GM12892 (cell line): Measurements from ENCODE around the gene NFASC.

Experiments used
- DNase-seq: peaks from one replicate; pipeline ENCODE4 v3.0.0; 2011; ENCODE audit not compliant: insufficient read length
- FAIRE-seq: peaks from 2 replicates; lab custom pipeline; 2011; peaks lifted over from hg19 to GRCh38; lab: Jason Lieb, UNC
- POLR2A ChIP-seq: IDR thresholded peaks from 2 replicates; pipeline ENCODE4 v1.6.1; 2011; ENCODE audit warnings: low read depth, low read length, control low read depth
- POLR2AphosphoS5 ChIP-seq: IDR thresholded peaks from 2 replicates; pipeline ENCODE4 v1.6.1; 2011; ENCODE audit warnings: low read depth, low read length, control low read depth
- TAF1 ChIP-seq: IDR thresholded peaks from 2 replicates; pipeline ENCODE4 v1.6.1; 2011; ENCODE audit warnings: low read depth, mild to moderate bottlenecking, control low read depth, low read length, borderline replicate concordance

NFASC gene

DNA sequence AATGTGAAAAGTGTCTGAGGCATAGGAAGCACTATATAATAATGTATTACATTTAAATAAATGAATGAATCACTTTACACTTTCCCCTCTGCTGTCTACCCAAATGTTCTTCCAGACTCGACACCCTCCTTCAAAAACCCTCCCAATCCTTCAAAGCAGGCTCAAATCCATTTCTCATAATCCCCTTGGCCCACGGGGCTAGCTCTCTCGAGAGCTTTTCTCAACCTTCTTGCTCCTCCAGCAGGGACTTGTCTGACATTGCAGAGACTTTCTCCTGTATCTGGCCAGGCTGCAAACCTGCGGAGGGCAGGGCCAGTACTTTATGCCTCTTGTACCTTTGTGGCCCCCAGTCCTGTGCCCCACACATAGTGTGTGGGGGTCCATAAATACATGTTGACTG is 158.3 kb downstream of the NFASC start:
- no peak for TF ChIP-seq TAF1
- no peak for TF ChIP-seq POLR2AphosphoS5
- no peak for TF ChIP-seq POLR2A
- no peak for FAIRE-seq
- no peak for DNase-seq

DNA sequence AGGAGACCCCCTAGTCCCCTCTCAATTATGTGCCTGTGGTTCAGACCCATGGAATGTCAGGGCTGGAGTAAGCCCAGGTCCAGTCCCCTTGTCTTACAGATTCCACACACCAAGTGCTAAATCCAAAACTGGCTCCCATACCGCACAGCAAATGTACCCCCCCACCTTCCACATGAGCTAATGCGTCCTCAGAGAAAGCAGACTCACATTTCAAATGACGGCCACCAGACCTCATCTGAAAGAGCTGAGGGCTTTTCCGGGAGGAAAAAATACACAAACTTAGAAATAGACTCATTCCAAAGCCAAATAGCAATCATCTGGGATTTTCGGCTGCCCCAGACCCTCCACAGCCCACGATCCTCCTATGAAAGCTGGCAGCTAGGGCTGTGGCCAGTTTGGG is 159.6 kb downstream of the NFASC start:
- TF ChIP-seq POLR2A (no peak), POLR2AphosphoS5 (no peak), TAF1 (no peak)
- no peak for FAIRE-seq

DNA sequence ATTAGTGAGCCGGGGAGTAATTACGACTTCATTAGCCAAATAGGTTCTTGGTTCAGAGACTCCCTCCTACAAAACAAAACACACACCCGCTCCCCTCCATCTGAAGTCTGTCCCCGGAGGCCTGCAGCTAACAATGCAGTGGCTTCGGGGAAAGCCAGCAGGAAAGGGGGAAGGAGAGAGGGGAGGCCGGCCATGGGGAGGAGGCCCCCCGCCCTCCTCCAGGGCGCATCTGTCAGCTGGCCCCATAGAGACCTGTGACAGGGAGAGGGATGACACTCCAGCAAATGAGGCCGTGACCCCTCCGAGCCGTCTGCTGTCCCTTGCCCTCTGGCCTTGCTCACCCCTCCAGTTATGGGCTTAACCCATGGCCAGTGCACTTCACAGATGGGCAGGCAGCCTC is 160.2 kb downstream of the NFASC start:
- DNase-seq, result no peak
- no peak for TF ChIP-seq POLR2A
- no peak for TF ChIP-seq POLR2AphosphoS5
- TF ChIP-seq TAF1, result no peak
- no peak for FAIRE-seq

More for the DNA sequence above, 159.6 kb downstream of the NFASC start:
- DNase-seq, result no peak

DNA sequence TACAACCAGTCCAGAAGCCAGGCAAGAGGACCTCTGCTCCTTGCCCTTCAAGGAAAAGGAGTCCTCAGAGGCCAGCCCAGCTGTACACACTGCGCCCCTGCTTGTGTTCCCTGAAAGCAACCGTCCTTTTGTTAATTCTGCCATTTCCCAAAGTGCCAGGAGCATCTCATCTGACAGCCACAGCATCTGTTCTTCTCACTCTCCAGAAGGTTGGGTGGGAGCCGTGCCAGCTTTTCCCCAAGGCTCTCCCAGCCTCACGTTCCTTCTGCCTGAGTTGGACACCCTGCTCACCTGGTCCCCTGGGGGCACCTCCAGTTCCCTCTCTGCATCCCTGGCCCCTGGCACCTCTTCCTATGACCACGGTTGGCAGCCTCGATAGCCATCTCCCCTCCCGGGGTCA is 161.8 kb downstream of the NFASC start:
- FAIRE-seq (no peak), DNase-seq (no peak)
- no peak for TF ChIP-seq POLR2AphosphoS5
- no peak for TF ChIP-seq POLR2A
- no peak for TF ChIP-seq TAF1

DNA sequence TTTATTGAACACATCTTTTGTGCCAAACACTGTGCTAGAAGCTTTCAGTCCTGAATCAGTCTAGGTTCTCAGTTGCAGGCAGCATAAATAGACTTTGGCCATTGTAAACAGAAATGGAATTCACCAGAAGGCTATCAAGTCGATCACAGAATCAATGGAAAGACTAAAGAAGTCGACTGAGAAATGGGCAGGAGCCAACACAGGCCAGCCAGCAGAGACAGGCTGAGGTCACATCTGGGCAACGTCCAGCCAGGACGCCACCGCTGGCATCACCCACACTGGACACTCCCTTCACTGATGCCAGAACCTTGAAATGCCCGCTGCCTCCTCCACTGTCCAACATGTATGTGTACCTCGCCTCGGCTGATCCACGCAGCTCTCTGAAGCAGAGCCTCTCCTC is 166.9 kb downstream of the NFASC start:
- TF ChIP-seq TAF1, result no peak
- TF ChIP-seq POLR2A, result no peak
- TF ChIP-seq POLR2AphosphoS5, result no peak

DNA sequence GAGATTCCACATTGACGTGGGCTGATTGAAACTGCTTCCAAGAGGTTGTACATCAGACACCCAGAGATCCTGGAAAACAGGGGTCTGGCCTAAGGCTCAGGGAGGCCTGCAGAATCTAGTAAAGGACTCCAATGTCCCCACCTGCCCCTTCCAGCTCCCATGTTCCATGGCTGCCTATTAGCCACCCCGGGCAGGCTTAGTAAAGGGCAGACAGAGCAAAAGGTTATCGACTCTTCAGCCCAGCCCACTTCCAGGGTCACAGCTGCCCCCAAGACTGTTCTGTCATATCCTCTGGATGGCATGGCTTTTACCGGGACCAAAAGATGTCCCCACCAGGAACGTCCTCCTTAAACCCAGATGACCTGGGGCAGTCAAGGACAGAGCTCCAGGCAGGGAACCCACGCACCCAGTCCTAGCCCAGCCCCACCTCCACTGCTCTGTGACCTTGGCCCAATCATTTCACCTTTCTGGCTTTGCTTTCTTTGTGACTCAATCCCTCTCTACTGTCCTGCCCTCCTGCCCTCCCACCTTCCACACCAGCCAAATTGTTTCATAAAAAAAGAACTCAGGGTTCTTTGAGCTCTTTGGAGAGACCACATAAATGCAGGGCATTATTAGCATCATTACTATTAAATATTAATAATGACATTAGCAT is 167.6 kb downstream of the NFASC start:
- DNase-seq (no peak), FAIRE-seq (no peak)
- TF ChIP-seq POLR2AphosphoS5, result no peak

More for the DNA sequence above, 166.9 kb downstream of the NFASC start:
- FAIRE-seq (no peak), DNase-seq (no peak)

DNA sequence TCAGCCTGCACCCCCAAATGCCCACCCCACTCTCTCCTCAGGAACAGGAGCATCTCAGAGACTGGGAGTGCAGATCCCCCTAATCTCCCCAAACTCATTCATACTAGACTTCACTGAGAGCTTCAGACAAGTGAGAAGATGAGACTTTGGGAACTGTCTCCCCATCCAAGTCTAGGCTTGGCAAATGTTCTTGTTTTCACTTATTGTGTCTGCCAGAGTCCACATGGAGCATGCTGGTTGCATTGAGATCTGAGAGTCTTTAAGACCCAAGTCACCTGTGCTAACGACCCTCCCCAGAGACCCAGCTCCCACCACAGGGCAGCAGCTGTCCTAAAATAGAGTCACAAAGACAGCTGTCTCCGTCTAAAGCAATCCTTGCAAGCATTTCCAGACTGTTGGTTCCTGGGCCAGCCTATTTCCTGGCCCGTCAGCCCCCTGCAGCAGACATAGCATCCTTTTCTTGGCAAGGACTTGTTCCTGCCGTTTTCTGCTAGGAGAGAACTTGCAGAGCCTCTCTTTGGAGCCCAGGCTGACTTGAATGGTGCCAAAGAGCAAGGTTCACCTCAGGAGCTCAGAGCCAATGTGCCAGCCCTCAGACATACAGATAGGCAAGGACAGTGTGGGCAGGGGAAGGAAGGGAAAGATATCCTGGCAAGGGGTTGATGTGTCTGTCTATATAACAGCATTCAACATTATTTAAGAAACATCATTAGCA is 170.5 kb downstream of the NFASC start:
- no peak for FAIRE-seq
- no peak for DNase-seq
- TF ChIP-seq TAF1 (no peak), POLR2AphosphoS5 (no peak), POLR2A (no peak)

DNA sequence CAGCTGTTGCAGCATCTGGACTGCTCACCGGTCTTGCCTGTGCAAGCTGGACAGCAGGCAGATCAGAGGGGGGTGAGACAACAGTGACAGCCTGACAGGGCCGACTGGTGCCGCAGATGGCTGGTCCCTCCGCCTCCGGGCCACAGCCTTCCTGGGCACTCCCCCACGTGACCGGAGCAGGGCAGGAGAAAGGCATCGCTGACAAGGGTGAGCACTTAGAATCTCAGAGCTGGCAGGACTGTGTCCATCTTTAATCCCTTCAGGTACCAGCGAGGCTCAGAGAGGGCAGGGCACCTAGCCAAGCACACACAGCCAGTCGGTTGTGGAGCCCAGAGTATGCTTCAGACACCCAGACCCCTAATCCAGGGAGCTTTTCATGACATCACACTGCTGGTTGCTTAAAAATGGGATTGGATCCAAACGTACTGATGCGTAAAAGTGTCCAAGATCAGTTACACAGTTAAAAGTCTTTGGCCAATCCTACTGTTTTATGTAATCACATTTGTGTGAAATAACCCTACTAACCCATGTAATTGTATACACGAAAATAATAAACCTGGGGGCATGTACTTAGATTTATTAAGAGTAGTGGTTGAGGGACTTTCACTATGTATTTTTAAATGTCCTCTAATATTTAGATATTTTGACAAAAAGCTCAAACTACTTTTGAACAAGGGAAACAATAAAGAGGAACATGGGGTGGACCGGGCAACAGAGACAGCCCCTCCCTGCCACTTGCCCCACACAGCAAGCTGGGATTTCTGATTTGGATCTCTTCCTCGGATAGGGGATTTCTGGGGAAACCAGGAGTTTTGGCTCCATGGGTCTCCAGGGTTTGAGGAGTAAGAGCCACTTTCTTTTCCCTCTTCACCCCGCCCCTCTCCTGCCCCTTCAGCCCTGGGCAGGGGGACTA is 171.6 kb downstream of the NFASC start:
- TF ChIP-seq POLR2A (no peak), POLR2AphosphoS5 (no peak), TAF1 (no peak)
- no peak for DNase-seq
- no peak for FAIRE-seq

DNA sequence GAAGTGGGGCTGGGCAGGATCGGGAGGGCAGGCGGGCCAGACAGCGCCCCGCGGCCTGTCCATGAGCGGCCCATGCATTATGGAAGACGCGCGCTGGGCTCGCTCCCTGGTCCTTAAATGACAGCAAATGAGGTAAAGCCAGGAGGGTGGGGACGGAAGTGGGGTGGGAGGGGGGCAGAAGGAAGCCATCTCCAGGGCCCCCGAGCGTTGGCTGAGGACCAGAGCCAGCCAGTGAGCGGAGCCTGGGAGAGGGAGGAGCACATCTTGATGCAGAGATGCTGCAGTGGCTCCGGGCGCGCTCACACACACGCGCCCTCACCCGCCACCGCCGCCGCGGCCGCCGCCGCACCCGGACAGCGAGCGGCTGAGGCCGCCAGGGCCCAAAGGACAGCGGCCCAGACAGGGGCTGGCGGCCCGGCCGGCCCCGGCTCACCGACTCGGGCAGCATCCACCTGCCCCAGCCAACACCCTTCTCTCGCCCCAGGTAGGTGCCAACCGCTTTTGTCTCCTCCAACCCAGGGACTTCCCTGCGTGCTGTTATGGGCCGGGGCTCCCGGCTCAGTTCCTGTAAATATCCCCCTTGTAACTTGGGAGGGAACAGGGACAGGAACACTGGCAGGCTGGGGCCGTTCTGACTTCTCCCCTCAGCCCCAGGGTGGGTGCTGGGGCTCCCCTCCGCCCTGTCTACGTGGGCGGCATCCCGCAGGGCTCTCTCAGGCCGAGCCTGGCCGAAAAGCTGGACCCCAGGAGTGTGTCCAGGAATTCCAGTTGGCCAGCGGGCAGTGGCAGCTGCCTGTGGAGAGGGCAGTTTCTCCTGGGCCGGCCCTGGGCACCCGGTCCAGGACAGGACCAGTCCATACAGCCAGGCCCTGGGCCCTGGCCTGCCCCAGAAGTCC is 172.5 kb downstream of the NFASC start, which contains the start of gene CNTN2:
Gene CNTN2 (plus strand): TSS at position 302 of the 896 bp plus-strand sequence. CDS start 9,974 bp downstream, outside the sequence.
- DNase-seq (no peak), FAIRE-seq (no peak)
- TF ChIP-seq TAF1 (no peak), POLR2A (no peak), POLR2AphosphoS5 (no peak)

DNA sequence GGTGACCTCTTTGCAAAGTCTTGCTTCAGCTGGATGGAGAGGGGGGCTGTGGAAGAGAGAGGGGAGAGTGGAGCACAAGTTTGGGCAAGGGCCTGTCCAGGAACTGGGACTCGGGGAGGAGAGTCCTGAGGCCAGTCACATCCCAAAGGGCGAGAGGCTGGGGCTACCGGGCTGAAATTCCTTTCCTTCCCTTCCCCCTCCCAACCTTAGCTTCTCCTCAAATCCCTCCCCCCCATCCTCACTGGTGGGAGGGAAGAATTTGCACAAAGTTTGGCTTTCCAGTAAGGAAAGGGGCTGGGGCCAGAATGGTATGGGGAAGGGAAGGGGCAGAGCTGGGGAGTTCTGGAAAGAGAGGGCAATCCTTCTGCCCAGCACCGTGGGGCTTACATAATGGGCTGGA is 173.2 kb downstream of the NFASC start:
- no peak for TF ChIP-seq POLR2A
- no peak for FAIRE-seq
- no peak for DNase-seq
